Suprapubic skin (tissue), 4 donors: ENCODE results near the gene ITPR2.

Experiments
- EP300 ChIP-seq: sonication (generic); formaldehyde crosslinking; IDR thresholded peaks from one replicate; pipeline ENCODE4 v1.6.1; 2017; ENCODE audit warnings: antibody characterized with exemption
- POLR2A ChIP-seq, 2 donors: fragments of 450-650 bp; IDR thresholded peaks; one replicate each; pipeline ENCODE4 v1.6.1; 2017; ENCODE audit warnings: antibody characterized with exemption in 2 of 2, mild to moderate bottlenecking in 2 of 2, moderate library complexity in 2 of 2
- POLR2AphosphoS5 ChIP-seq, 3 donors: sonication (generic); formaldehyde crosslinking; IDR thresholded peaks; one replicate each; pipeline ENCODE4 v1.6.1; 2017; ENCODE audit warnings: antibody characterized with exemption in 3 of 3
- TF ChIP-seq, protein P1 (sequence below), 2 donors: fragments of 200-600 bp in 1 of 2; fragments of 450-650 bp in 1 of 2; sonication (generic) in 1 of 2; IDR thresholded peaks; one replicate each; pipeline ENCODE4 v1.5.1; 2016 to 2019; ENCODE audit warnings: antibody characterized with exemption in 2 of 2, mild to moderate bottlenecking in 1 of 2, moderate library complexity in 1 of 2

DNA sequence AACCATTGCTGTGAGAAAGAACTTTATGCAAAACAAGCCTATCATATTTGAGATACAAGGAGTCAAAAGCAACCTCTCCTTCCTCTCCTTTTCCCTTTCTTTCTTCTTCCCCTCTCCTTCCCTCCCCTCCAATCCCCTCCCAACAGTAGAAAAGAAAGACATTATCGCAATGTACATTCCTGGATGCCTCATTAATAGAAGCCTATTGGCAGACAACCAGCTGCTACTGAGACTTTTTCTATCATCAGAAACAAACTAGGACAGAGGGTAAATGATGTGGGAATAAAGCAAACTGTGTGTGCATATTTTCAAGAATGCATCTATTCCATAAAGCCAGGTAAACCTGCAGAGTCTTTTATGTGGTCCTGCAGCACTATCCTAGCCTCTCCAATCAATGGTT lies 237.2 kb downstream of the ITPR2 start:
- TF ChIP-seq, protein P1, sequence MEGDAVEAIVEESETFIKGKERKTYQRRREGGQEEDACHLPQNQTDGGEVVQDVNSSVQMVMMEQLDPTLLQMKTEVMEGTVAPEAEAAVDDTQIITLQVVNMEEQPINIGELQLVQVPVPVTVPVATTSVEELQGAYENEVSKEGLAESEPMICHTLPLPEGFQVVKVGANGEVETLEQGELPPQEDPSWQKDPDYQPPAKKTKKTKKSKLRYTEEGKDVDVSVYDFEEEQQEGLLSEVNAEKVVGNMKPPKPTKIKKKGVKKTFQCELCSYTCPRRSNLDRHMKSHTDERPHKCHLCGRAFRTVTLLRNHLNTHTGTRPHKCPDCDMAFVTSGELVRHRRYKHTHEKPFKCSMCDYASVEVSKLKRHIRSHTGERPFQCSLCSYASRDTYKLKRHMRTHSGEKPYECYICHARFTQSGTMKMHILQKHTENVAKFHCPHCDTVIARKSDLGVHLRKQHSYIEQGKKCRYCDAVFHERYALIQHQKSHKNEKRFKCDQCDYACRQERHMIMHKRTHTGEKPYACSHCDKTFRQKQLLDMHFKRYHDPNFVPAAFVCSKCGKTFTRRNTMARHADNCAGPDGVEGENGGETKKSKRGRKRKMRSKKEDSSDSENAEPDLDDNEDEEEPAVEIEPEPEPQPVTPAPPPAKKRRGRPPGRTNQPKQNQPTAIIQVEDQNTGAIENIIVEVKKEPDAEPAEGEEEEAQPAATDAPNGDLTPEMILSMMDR (IDR thresholded peaks at IDR 0.05), result no peak
- TF ChIP-seq POLR2A (IDR thresholded peaks at IDR 0.05) (no peak), POLR2AphosphoS5 (IDR thresholded peaks at IDR 0.05) (no peak), EP300 (no peak)
